Body of pancreas (tissue), 4 donors: ENCODE measurements around the gene TFAP2B.

Experiments
- POLR2A ChIP-seq, 3 donors: fragments of 450-650 bp; IDR thresholded peaks; one replicate each; pipeline ENCODE4 v1.6.1; 2016; ENCODE audit warnings: antibody characterized with exemption in 3 of 3, mild to moderate bottlenecking in 2 of 3
- TF ChIP-seq, protein P1 (sequence below), 7 experiments: fragments of 450-650 bp in 4 of 7; fragments of 200-600 bp in 3 of 7; sonication (generic) in 3 of 7; IDR thresholded peaks; one replicate each; pipeline ENCODE4 v1.5.1; 2016 to 2019; ENCODE audit warnings: antibody characterized with exemption in 7 of 7

DNA sequence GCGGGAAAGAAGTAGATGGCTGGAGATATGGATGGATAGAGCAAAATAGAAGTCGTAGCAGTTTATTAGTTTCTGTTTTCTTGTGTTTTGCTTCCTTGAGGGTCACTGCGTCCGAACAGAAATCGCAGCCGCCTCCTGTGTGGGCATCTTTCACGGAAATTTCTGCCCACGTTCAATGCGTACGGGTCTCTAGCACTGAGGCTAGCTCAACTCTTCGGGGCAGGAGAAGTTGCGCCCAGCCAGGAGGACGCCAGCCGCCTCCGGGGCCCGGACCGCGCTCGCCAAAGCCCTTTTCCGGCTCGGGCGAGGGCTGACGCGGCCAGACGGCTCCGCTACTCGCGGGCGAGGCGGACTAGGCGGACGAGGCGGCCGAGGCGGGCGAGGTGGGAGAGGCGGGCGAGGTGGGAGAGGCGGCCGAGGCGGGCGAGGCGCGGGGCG is 814 bp downstream of the TFAP2B start:
- TF ChIP-seq, protein P1, sequence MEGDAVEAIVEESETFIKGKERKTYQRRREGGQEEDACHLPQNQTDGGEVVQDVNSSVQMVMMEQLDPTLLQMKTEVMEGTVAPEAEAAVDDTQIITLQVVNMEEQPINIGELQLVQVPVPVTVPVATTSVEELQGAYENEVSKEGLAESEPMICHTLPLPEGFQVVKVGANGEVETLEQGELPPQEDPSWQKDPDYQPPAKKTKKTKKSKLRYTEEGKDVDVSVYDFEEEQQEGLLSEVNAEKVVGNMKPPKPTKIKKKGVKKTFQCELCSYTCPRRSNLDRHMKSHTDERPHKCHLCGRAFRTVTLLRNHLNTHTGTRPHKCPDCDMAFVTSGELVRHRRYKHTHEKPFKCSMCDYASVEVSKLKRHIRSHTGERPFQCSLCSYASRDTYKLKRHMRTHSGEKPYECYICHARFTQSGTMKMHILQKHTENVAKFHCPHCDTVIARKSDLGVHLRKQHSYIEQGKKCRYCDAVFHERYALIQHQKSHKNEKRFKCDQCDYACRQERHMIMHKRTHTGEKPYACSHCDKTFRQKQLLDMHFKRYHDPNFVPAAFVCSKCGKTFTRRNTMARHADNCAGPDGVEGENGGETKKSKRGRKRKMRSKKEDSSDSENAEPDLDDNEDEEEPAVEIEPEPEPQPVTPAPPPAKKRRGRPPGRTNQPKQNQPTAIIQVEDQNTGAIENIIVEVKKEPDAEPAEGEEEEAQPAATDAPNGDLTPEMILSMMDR (IDR thresholded peaks at IDR 0.05): no peak
- no peak for TF ChIP-seq POLR2A (IDR thresholded peaks at IDR 0.05)
